ENCODE results near the gene JAKMIP1.

GRCh38 chr4:6193399-6193798, 7.0 kb downstream of the JAKMIP1 start:
- TF ChIP-seq CTCF (IDR thresholded peaks at IDR 0.05; ENCODE audit: low read depth, low read length, poor library complexity, severe bottlenecking) (no peak), EZH2phosphoT487 (IDR thresholded peaks at IDR 0.05; ENCODE audit: borderline replicate concordance, low read length) (no peak)
